ENCODE results near the gene ERICH6B.

Gene ERICH6B

DNA sequence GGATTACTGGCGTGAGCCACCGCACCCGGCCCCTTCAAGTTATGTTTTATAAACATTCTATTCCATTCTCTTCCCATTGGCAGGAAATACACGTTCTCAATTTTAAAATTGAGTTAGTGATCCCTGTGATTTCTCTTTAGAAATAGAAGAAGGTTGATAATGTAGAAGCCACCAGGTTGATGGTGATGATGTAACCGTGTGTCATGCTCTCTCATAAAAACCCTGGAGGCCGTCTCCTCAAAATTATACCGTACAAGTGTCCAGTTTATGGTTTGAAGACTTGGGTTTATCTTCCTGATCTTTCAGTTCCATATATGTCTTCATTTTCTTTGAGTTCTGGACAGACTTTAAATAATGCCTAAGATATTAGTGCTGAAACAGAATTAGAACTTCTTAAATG is 118.6 kb downstream of the ERICH6B start:
- DNase-seq (ENCODE audit: low read depth), result no peak

- DNase-seq (ENCODE audit: low read depth), result no peak
These were observed 123.0 kb downstream of the ERICH6B start for GRCh38 chr13:45492538-45492937.

Measured in HS-5 (cell line).